Fibroblast of skin of scalp (primary cell): ENCODE data around the gene NEIL3.
A peak's percentile ranks its signal among the peaks of the same experiment; 100 is the strongest.

Experiments used
- DNase-seq: peaks from one replicate; pipeline ENCODE4 v3.0.0-alpha.2; 2013

Gene NEIL3

DNA sequence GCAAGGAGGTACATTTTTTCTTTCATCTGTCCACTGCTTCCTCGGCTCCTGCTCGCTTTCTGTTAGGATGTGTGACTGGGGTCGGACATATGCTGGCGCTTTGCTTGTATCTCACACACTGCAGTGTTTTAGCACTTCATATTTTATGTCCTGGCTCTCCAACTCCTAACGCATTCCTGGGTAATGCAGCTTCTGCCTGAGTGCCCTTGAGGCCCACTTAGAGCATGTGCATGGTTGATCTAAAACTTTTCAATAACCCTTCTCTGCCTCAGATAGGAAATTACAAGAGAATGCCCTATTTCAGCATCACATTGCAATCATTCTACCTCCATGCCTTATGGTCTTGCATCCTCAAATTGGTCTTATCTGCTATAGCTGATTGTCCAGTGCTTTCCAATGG lies 65.3 kb downstream of the NEIL3 start:
- DNase-seq: no peak

DNA sequence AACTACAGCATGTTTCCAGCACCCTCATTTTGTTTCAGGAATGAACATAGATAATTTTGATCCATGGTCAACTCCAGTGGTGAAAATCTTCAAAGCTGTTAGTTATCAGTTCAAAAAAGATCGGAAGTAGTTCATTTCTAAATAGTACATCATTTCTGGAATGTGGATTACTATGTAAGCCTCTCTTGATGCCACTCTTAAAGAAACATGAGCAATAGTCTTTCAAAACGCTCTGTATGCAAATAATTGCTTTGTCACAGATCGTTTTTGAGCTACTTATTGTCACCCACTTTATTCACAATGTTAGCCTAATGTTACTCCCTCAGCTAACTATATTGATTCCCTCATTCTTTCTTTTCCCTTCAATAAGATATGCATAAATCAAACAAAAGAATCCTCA lies 65.7 kb downstream of the NEIL3 start:
- DNase-seq: no peak

DNA sequence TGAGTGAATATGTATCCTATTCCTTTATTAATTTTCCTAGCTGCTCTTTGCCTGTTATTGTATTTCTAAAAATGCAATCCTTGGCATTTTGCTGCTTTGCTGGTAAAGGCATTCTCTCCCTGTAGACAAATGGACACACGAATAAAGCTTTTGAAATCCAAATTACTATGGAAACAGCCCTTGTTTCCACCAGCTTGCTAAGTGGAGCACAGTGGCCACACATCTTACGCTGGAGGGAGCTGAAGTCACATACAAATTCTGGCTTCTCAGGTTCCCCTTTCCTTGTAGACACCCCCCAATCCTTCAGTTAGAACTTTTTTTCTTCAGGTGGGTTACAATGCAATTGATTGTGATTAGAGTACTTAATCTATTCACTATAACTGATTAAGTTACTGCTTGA lies 66.3 kb downstream of the NEIL3 start:
- DNase-seq: no peak

DNA sequence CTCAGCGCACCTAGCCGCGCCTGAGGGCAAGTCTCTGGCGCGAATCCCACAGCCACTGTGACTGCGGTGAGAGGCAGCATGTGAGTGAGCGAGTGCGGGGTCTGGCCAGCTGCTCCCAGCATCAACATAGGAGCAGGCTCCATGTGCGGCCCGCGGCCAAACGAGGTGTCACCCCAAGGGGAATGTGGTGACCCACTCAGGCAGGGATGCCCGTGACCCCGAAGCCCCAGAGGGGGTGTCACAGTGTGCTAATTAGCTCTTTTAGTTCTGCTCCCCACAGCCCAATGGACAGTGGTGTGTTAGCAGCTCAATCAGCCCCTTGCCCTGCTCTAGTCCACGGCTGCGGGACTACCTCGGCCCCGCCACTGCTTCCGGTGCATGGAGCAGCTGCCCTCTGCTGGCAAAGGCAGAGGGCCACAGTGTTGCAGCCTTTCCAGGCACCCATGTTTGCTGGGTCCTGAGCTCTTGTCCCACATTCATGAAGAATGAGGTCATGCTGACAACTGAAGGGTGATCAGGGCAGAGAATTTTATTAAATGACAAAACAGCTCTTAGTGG lies 71.1 kb downstream of the NEIL3 start:
- peak; percentile 33 for DNase-seq

DNA sequence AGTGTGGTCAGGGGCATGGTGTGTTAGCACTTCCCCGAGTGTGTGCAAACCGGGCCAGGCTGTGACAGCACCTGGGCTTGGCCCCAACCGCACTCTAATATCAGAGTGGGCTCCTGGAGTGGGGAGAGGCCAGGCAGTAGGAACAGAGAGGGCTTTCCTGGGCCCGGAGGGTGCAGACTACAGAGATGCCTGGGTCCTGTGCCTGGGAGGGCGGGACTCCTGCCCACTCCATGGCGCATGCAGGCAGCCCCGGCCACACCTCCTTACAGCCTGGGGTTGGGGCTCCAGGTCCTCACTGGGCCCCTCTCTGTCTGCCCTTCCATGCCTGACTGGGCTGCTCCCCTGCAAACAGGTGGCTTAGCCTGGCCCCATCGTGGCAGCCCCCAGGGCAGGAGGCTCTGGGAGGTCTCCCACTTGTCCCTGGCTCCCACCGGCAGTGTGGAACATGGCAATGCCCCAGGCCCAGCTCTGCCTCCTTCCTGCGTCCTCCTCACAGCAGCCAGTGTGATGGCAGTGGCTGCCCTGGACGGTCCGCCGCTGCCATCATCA lies 72.2 kb downstream of the NEIL3 start:
- no peak for DNase-seq

DNA sequence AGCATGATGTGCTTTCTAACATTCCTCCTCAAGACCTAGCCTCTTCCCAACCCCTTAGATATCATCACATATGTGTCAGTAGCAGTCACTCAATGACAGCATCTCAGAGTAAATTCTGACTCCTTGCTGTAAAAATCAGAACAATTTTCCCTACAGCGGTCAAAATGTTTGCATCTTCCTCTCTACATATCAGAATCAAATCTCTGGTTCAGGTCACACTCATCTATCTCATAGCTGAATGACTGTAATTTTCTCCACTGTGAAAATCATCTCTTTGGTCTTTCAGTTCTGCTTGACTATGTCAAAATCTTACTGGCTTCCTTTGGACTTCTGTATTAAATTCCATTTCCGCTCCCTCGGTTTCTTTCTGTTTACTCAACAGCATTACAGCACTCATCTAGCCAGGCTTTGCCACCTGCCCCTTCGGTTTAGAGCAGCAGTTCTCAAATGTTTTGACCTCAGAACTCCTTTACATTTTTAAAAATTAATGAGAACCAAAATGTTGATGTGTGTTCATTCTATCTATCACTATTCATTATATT lies 75.3 kb downstream of the NEIL3 start:
- DNase-seq: no peak

DNA sequence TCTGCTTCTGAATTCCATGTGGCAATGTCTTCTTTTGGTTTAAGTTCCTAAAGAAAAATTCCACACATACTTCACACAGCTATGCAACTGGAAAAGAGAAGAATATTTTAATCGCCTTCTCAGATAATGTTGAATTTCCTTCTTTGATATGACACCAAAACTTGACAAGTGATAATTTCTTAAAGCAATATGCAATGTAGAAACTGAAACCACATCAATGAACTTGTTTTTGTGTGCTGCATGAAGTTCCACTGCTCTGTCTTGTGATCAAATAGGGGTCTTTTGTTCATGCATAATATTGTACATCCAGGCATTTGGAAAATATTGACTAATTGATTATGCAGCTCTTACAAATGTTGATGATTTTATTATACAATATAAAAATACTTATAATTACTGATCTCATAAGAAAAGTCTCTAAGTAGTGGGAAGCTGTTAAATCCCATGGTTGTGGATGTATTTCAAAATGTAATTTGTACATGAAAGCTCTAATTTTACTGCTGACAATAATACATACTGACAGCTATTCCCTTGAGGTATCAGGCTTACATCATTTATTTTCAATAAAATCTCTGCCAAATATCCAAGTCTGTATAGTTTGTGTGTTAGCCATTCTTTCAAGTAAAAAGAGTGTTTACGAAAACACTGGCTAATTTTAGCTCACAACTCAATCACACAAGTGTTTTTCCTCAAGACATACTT lies 76.1 kb downstream of the NEIL3 start:
- DNase-seq: peak; percentile 35

DNA sequence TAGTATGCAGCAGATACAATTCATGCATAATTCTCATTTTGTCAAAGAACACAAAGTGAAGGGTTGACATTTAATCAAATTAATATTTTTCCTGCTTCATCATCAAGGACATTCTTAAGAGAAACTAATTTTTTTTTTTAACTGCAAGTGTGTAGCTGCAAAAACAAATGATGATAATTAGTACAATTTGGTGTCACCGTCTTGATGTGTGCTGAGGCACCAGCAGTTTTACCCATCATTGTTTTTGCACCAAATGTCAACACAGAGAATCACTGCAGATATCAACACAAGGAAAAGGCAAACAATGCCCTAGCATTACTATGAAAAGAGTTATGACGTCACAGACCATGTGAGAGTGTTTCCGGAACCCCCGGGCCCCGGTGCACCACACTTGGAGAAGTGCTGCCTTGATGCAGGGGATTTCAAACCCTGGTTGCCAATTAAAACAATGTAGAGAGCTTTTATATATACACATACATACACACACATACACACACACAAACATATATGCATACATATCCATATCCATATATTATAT lies 76.7 kb downstream of the NEIL3 start:
- DNase-seq: no peak

DNA sequence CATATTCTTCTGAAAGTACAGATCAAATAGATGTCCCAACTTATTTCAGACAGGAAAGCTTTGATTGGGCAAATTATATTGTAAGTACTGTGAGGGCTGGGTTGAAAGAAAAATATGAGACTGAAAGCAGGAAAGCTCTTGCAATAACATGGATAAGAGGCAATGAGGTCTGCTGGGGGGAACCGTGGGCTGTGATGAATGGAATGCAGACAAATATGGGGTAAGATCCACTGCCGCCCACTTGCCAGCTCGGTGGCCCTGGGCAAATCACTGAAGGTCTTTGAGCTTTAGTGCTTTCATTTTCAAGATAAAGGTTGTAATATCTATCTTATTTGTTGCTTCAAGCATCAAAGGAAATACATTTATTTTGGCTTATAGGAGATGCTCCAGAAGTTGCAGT lies 81.6 kb downstream of the NEIL3 start:
- no peak for DNase-seq

DNA sequence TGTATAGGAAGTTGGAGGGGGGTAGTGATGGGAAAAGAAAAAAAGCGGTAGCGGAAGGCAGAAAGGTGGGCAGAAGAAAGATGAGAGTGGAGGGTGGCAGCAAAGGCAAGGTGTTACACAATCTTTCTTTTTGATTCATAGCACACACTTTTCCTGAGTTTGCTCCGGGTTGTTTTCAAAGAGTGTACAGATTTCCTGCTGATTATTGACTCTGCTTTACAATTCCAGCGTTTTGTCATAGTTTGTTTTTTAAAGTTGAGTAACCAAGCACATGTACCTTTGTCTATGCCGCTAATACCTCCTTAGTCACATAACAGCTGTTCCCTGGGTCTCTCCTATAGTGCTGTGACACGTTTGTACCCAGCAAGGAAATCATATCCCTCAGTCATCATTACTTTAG lies 82.3 kb downstream of the NEIL3 start:
- no peak for DNase-seq

DNA sequence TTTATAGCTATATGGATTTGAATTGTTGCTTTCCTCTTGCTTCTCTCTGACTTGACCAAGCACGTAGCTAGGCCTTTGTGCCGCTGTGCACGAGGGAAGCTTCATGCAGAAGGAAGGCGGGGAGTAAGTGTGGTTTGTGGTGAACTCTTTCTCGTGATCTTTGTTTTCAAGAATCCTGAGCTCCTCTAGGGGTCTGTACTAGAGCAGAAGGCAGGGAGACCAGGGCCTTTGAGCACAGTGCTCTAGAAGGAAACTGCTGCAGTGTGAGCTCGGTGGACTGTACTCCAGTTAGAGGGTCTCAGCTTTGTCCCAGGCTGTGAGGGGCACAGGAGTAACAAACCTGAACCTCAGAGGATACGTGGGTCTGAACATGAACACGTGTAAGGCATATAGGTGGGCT lies 83.6 kb downstream of the NEIL3 start:
- DNase-seq: no peak

DNA sequence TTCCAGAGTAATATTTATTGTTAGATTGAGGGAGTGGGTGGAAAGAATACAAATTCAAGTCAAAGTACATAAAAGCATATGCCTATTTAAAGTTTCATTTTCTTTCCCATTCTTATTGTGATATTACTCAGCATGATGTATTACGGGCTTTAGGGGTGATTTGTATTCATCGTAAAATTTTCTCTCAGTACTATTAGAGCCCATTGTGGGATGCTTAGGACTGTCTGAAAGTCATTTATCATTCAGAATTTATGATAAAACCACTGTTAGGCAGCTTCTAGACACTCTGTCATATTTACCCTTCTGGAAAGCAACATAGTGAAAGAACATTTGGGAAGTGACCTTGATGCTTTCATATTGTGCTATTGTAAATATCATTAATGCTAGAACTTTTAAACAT lies 86.7 kb downstream of the NEIL3 start:
- no peak for DNase-seq

DNA sequence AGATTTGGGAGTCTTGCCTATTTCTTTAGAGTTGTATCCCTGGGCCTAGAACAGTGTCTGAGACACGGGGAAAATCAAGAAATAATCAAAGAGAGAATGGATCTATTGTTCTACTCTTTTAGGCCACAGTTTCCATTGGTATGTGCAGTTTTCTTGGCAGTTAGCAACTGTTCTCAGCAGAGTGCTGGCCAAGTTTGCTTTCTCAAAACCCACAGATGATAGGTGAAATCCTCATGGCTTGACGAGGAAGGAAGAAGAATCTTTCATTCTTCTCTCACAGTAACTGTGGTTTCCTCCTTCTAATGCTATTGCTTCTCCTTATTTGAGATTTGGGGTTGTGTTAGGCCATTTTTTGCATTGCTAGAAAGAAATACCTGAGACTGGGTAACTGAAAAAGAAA lies 90.4 kb downstream of the NEIL3 start:
- no peak for DNase-seq

DNA sequence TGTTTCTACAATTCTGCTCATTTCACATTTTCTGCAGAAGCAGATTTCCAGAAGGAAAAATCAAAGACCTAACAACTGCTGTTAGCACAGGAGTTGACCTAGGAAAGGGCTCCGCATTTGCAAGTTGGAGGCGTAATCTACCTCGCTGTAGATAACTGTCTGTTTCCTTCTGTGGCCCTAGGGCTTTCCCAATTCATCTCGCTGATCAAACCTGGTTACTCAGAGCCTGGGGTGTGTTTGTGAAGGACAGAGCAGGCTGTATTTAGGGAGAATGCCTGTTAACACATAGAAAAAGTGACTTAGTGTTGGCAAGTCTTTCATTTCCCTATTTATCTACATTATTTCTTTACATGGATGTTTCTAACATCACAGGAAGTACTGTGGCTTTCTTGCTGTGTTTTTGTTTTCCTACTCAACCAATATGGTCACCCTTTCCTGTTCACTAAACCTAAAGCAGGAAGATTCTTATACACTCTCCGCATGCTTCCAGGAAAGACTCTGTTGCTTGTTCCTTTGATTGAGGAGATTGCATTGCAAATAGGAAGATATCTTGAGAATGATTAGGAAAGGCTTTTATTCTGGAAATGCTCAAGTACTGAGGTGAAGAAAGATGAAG lies 92.1 kb downstream of the NEIL3 start:
- no peak for DNase-seq

DNA sequence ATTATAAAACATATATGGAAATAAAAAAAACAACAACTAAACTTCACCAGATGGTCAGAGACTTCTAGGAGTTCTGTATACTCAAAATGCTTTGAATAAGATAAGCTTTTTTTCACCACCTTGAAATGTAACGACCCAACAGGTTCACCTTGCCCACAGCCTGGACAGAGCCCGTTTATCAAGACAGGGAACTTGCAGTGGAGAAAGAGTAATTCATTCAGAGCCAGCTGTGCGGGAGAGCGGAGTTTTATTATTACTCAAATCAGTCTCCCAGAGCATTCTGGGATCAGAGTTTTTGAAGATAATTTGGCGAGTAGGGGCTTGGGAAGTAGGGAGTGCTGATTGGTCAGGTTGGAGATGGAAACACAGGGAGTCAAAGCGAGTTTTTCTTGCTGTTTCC lies 94.1 kb downstream of the NEIL3 start:
- no peak for DNase-seq

DNA sequence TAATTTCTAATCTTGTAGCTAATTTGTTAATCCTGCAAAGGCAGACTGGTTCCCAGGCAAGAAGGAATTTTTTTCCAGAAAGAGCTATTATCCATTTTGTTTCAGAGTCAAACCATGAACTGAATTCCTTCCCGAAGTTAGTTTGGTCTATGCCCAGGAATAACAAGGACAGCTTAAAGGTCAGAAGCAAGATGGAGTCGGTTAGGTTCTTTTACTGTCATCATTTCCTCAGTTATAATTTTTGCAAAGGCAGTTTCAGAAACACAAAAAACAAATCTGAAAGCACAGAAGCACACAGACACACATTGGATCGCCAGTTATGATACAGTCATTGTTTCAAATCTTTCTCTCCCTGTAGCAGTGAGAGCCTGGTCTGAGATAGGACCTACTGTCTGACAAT lies 94.7 kb downstream of the NEIL3 start:
- no peak for DNase-seq

DNA sequence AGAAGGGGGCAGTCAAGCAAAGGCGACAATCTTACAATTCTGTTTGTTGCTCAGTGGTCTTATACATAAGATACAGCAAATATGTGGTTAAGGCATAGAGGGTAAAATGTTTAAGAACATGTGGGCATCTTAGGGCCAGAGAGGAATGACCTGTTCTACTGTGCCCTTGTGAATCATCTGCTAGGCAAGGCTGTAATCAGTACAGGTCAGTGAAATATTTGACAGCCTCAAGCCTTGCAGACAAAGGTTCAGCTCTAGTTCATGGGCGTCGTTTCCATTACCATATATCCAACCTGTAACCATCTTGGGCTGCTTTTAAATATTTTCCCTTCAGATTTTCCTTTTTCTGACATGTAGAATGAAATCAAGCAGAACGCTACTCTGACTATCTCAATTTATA lies 95.3 kb downstream of the NEIL3 start:
- DNase-seq: no peak

DNA sequence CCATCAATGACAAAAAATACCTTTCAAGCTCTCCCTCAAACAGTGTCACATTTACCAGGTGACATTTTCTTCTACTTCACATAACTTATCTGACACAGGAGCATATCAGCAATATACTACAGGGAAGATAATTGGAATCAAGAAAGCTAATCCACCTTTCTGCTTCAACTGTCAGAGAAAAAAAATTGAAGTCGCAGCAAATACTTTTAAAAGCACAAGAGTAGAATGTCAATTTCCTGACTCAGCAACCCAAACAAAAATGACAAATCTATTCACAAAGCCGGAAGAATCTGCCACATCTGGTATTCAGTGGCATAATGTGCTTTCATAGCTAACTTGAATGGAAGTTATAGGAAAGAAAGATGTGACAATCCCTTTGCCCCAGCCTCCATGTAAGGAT lies 95.8 kb downstream of the NEIL3 start:
- no peak for DNase-seq

DNA sequence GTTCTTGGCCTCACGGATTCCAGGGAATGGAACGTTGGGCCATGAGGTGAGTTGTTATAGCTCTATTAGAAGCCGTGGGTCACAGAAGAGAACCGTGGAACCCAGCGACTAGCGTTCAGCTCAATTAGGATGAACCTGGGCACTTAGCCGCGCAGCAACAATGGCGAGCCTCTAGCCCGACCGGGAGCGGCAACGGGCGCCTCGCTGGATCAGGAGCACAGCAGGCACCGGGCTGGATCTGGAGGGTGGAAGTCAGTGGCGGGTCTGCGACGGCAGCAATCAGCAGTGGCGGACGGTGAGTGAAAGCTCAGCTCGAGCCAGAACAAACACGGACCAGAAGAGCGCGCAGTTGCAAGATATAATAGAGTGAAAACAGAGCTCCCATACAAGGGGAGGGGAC lies 98.3 kb downstream of the NEIL3 start:
- DNase-seq: no peak

DNA sequence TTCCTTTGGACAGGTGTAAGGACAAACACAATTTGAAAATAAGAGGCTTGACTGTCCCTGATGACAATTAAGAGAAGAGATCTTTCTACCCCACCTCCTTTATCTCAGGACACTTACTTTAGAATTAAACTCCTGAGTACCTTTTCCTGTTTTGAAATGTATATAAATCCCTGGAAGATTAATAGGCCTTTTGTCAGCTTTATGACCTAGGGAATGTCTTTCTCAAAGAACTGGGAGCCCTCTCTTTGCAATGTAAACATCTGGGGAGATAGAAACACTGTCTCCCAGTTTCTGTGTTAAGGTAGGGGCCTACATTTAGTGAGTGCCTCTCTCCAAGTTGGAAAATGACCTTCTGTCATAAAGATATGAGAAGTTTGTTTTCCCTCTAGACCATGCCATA lies 100.9 kb downstream of the NEIL3 start:
- DNase-seq: no peak

DNA sequence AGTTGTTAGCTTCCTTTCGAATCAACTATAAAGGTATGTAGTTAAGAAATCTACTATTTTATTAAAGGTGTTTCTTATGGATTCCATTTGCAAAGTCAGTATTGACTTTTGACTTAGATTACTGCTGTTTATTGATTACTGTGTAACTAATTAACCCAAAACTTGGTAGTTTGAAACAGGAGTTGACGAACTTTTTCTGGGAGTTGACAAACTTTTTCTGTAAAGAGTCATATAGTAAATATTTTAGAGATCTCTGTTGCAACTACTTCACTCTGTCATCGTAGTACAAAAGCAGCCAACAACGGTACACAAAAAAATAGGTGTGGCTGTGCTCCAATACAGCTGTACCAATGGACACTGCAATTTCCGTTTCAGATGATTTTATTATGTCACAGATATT lies 102.3 kb downstream of the NEIL3 start:
- DNase-seq: no peak
